ENCODE measurements around the gene FOXB2.
"Not testable (repeated sequence)": the region's sequence is repeated elsewhere in the genome, so short reads cannot be mapped to it uniquely, and the experiment has no call there.

FOXB2 gene

DNA sequence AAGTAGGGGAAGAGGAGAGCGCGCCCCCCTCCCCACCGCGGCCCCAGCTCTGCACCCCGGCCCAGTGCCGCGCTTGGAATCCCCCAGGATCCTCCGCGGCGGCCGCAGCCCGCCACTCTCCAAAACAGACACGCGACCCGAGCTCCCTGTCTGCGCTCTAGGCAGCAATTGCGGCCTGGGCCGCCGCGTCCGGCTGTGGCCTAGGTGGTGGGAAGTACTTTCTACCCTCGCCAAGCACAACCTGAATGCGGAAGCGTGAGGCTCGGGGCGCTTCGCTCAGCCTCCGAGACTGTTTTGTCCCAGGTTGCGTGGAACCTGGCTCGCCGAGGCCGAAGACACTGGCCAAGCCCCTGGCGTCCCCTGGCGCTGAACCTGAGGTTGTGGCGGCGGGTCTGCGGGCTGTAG is 3.3 kb upstream of the FOXB2 start:
- no peak for DNase-seq (ENCODE audit: low read depth in 2 of 2, low spot score in 1 of 2)

DNA sequence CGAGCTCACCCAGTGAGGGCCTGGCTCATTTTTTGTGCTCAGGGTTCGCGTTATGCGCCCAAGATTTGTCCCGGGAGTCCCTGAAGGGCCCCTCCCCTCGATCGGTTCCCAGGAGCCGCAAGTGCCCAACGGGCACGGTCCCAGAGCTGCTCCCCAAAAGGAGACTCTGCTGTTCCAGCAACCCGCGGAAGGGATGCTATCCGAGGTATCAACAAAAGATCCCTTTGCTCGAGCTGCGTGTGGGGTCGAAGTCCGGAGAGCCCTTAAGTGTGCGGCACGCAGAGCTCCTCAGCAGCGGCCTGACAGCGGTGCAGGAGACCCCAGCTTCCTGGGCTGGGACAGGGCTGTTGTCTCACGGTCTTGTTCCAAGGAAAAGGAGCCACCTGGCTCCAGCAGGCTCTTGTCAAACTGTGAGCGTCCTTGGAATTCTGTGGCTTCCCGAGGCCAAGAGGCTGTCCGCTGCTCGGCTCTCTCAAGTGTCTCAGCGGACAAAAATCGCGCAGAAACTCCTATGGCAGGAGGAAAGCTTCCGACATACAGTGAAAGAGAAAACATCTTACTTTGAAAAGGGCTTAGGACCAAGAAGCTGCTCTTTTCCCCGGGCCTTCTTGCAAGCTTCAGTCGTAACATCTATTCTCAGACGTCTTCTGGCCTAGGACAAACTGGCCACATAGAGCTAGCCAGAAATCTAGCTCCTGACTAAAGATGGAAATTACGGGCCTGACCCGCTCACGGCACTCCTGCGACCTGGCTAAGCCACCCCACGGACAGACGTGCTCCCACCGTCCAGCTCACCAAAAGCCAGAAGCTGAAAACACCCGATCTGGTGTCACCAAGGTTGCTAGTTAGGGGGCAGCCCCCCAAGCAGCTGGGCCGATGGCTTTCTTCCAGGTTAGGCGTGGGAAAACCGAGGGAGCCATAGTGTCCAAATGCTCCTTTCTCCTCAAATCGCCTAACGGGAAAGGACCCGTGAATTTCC is 2.6 kb upstream of the FOXB2 start:
- DNase-seq (ENCODE audit: low read depth in 2 of 2, low spot score in 1 of 2), result no peak

- DNase-seq (ENCODE audit: low read depth in 2 of 2, low spot score in 1 of 2), result no peak
Measured at GRCh38 chr9:77017505-77017894, 2.0 kb upstream of the FOXB2 start.

DNA sequence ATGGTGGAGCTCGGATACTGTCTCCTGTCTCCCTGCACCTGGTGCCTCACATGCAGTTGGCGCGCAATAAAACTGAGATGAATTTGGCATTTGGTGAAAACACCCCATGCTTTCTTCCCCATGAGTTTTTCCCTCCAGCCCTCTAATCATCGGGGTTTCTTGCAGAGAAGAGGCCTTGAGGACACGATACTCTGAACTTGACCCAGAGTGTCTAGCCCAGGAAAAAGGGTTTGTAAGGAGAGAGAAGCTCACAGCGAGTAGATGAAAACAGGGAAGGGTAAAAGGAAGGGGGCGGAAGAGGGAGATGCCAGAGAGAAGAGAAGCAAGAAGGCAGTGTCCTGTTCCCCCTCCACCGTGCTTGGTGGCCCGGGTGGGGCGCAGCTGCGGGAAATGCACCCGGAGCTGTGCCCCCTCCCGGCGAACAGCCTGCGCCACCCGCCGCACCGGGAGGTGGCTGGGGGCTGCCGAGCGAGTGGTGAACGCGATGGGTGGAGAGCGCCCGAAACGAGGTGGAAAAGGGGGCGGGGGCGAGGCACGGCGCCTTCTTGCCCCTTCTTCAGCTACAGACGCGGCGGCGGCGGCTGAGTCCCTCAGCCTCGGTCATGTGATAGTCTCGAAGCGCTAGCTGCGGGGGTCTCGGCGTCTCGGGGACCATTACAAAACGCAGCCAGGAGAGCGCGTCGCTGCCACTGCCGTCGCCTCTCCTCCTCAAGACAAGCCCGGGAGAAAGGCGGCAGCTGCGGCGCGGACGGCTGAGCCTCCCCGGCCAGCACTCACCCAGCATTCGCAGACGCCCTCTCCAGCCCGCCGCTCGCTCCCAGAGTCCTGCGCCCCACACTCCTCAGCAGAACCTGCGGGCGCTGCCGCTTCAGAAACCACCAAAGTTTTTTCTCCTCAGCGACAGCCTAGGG is 1.1 kb upstream of the FOXB2 start:
- DNase-seq (ENCODE audit: low read depth in 2 of 2, low spot score in 1 of 2), result no peak

- DNase-seq (ENCODE audit: low read depth in 2 of 2, low spot score in 1 of 2), result no peak
Measured at GRCh38 chr9:77018969-77019235, 553 bp upstream of the FOXB2 start.

DNA sequence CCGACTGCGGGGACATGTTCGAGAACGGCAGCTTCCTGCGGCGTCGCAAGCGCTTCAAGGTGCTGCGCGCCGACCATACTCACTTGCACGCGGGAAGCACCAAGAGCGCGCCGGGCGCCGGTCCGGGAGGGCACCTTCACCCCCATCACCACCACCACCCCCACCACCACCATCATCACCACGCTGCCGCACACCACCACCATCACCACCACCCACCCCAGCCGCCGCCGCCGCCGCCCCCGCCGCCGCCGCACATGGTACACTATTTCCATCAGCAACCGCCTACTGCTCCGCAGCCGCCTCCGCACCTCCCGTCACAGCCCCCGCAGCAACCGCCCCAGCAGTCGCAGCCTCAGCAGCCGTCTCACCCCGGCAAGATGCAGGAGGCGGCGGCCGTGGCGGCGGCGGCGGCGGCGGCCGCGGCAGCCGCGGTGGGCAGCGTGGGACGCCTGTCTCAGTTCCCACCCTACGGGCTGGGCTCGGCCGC is 514 bp downstream of the FOXB2 start:
- DNase-seq (ENCODE audit: low read depth in 2 of 2, low spot score in 1 of 2), result no peak

DNA sequence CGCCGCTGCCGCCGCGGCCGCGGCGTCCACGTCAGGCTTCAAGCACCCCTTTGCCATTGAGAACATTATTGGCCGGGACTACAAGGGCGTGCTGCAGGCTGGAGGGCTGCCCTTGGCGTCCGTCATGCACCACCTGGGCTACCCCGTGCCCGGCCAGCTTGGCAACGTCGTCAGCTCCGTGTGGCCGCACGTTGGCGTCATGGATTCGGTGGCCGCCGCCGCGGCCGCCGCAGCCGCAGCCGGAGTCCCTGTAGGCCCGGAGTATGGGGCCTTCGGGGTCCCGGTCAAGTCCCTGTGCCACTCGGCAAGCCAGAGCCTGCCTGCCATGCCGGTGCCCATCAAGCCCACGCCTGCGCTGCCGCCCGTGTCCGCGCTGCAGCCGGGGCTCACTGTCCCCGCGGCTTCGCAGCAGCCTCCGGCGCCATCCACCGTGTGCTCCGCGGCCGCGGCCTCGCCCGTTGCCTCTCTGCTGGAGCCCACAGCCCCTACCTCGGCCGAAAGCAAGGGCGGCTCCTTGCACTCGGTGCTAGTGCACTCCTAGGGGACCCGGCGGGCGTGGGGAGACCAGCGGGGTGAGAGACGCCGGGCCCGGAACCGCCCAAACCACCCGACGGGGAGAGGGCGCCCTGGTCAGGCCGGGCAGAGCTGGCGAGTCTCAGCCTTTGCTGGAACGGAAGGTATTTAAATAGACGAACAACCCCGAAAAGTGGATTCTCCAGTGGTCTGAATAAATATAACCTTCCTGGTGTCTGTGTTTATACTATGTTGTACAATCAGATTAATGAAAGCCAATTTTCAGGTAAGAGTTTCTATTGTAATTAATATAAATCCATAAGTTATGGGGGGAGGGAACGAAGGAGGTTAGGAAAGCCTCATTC is 1.2 kb downstream of the FOXB2 start:
- no peak for DNase-seq (ENCODE audit: low read depth in 2 of 2, low spot score in 1 of 2)

DNA sequence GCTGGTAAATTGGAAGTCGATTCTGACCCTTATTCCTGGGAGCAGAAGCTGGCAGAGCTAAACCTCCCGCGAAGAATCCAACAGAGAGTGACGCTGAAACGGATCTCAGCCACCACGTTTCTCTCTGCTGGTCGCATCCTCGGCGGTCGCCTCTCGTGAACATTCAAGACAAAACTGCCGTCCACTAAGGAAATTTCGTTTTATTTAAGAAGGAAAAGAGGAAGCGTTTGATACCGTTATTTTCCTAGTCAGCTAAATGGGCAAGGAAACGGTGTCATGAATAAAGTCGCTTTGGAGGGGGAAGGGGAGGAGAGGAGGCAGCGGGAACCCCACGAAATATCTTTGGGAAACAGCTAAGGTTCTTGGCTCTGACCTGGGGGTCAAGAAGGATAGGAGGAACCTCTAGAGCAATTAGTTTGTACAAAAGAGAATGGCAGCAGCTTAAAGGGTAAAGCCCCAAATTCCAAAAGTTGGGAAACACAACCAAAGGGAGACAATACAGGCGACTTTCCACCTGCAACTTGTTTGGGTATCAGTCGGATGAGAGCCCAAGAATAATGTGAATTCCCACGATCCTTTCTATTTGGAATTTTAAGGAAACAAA is 1.9 kb downstream of the FOXB2 start:
- no peak for DNase-seq (ENCODE audit: low read depth in 2 of 2, low spot score in 1 of 2)

DNA sequence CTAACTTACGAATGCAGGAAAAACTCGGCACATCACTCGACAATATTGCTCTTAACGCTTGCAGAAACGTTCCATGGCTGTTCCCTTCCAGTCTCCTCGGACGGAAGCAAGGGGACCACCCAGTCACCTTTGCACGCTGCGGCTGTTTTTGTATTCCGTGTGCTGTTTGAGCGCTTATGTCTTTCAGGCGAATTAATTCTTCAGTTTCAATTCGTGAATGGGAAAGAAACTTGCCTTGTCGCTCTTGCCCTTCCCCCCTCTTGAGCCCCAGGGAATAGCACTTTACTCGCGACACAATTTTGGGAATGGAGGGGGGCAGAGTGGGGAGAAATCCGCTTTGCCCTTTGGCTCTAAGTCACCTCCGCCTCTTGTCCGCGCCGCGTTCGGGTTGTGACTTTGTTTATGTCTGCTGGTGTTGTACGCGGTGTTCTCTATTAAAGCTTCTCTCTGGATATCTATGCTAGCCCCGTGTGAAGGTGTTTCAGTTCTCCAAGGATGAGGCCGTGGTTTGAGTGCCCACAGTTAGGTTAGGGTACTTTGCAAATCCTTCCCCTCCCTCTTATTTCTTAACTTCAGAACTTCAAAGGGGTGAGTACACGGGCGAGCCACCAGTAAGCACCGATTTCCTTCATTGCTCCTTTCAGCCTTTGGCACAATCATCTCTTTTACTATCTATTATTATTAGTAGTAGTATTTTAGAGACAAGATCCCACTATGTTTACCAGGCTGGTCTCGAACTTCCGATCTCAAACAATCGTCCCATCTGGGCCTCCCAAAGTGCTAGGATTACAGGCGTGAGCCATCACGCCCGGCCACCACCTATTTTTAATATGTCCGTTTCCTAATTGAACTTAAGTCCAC is 2.7 kb downstream of the FOXB2 start:
- no peak for DNase-seq (ENCODE audit: low read depth in 2 of 2, low spot score in 1 of 2)

DNA sequence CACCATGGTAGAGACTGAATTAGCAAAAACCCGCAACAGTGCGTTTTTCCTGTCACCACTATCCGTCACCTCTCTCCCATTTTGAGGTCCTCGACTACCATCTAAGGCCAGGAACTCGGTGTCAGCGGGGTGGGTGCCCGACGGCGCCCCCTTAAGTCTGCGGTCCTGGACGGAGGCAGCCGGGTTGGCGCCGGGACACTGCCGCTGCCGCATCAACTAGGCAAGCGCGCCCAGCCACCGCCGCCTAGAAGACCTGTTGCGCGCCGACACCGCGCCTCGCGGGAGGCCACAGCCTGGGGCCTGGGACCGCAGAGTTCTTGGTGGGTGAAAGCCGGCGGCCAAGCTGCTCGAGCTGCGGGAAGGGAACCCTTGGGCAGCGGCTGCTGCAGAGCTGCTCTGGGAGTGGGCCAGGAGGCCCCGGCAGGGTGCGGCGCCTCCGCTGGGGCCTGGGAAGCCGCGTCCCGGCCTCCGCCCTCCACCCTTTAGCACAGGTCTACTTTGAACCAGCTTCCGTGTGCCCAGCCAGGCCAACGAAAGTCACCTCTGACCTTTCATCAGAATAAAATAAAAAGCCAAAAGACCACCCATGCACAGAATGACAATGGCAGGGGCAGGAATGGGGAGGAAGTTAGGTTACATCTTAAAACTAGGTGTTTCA is 3.5 kb downstream of the FOXB2 start:
- DNase-seq (ENCODE audit: low read depth in 2 of 2, low spot score in 1 of 2), result no peak

DNA sequence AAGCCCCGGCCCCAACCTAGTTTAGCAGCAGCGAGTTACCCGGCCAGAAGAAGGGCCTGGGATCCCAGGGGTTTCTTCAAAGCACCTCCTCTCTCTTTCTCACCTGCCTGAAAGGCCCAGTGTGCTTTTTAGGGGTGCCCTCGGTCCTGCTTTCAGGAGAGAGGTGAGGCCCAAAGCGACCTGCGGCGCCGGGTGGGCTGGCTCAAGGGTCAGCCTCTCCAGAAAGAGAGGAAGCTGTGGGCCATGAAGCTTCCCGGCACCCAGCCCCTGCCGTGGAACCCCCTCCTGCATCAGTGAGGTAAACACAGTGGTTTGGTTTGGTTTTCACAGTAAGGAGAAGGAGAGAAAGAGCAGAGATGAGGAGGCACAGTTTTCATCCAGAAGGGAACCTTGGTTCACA is 4.3 kb downstream of the FOXB2 start:
- no peak for DNase-seq (ENCODE audit: low read depth in 2 of 2, low spot score in 1 of 2)

- DNase-seq (ENCODE audit: low read depth in 2 of 2, low spot score in 1 of 2), result no peak
Measured at GRCh38 chr9:77024776-77025545, 5.5 kb downstream of the FOXB2 start.

GRCh38 chr9:77028478-77028877 is 9.0 kb downstream of the FOXB2 start:
- no peak for DNase-seq (ENCODE audit: low read depth in 2 of 2, low spot score in 1 of 2)

DNA sequence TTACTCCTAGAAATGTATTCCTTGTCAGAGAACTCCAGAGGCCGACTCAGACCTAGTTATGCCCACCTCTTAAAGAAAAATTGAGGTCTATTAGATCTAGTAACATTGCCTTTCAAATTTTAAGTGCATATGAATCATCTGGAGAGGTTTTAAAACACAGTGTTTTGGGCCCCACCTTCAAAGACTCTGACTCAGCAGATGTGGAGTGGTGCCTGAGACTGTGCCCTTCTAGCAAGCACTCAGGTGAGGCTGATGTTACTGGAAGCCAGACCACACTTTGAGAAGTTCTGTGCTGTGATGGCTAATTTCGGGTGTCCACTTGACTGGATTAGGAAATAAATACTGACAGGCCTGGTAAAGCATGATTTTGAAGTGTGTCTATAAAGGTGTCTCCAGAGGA is 10.6 kb downstream of the FOXB2 start:
- DNase-seq (ENCODE audit: low read depth in 2 of 2, low spot score in 1 of 2), result no peak

DNA sequence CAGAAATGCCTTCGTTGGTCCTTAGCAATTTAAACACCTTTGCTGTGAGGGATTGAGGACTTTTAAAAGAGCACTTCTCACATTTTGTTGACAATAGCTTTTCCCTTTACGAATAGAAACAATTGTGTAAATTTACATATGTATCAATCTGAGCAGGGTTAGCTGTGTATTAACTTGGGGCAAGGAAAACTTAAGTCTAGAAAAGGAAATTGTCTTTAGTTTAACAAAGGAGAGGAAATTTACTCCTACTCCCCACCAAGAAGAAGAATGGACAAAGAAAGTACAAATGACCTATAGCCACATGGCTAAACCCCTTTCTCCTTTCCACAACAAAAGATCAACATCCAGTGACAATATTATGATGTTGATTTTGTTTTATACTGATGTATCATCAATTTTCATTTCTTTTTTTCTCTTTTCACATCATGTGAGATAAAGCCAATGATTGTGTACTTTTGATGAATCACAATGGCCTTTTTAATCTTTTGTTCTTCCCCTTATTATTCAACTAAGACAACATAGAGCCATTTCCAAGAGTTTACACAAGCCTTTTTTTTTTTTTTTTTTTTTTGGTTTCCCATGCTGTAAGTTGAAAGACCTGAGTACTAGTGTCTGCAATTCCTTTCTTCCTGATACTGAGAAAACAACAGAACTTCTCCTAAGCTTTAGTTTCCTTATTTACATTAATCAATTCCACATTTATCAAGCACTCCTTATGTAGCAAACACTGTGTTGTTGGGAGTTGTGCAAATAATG is 19.0 kb downstream of the FOXB2 start:
- no peak for DNase-seq (ENCODE audit: low read depth in 2 of 2, low spot score in 1 of 2)

GRCh38 chr9:77040340-77040739 is 20.9 kb downstream of the FOXB2 start:
- DNase-seq (ENCODE audit: low read depth in 2 of 2, low spot score in 1 of 2), result no peak

GRCh38 chr9:77043743-77044142 is 24.3 kb downstream of the FOXB2 start:
- not testable (repeated sequence) for DNase-seq (ENCODE audit: low read depth in 2 of 2, low spot score in 1 of 2)

GRCh38 chr9:77060681-77061080 is 41.2 kb downstream of the FOXB2 start:
- DNase-seq (ENCODE audit: low read depth in 2 of 2, low spot score in 1 of 2), result not testable (repeated sequence)

Measured in stimulated activated CD8-positive, alpha-beta memory T cell treated with anti-CD3 and anti-CD28 coated beads, Interleukin-4, amount 100 ng/mL, for 1 hour (primary cell).